ENCODE data around the gene CDK12.

Gene CDK12

GRCh38 chr17:39572121-39572520 is 110.8 kb downstream of the CDK12 start:
- no peak for DNase-seq (ENCODE audit: insufficient read length, low spot score)
- no peak for FAIRE-seq
- TF ChIP-seq POLR2A (IDR thresholded peaks at IDR 0.05; ENCODE audit: low read depth, low read length): no peak

DNA sequence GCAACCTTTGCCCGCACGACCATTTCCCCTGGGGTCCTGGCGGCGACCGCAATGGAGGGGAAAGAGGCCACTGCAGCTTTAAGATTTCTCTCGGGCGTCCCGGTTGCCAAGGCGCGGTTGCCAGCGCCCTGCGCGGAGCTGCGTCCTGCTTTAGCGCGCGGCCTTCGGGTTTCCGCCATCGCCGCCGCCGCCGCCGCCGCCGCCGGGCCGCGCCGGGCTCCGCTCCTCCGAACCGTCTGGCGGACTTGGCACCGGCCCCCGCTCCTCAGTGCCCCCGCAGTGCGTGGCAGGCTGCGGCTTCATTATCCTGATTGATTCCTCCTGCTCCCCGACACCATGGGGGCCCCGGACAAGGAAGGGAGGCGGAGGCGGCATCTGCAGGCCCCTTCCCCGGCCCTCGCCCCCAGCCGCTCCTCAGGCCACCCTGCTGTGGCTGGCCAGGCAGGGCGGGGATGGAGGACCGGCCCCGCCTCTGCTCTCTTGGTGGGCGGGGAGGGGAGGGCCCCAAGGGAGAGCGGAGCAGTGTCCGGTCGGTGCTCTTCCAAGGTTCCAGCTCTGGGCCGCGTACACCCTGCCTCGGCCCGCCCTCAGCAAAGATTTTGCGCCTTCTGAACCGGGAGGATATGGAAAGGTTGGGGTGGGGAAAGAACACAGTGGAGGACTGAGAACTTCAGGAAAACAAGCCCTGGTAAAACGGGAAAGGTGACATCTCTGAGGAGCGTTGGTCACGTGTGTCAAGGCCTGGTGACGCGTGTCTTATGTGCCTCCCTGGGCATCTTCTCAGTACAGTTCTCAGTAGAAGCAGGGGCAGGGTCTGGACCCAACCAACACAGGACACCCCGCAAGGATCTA is 112.4 kb downstream of the CDK12 start:
- no peak for FAIRE-seq
- DNase-seq (ENCODE audit: insufficient read length, low spot score): peak; percentile 95
- TF ChIP-seq POLR2A (IDR thresholded peaks at IDR 0.05; ENCODE audit: low read depth, low read length): peak; percentile 68; the same call in 1 of the 2 replicates

GRCh38 chr17:39576187-39576586 is 114.9 kb downstream of the CDK12 start:
- DNase-seq (ENCODE audit: insufficient read length, low spot score): no peak

GRCh38 chr17:39578272-39578671 is 117.0 kb downstream of the CDK12 start:
- no peak for DNase-seq (ENCODE audit: insufficient read length, low spot score)

More at GRCh38 chr17:39576187-39576586, 114.9 kb downstream of the CDK12 start:
- no peak for TF ChIP-seq POLR2A (IDR thresholded peaks at IDR 0.05; ENCODE audit: low read depth, low read length)
- FAIRE-seq: no peak

GRCh38 chr17:39579318-39580081 is 118.2 kb downstream of the CDK12 start:
- FAIRE-seq (no peak), DNase-seq (ENCODE audit: insufficient read length, low spot score) (no peak)
- TF ChIP-seq POLR2A (IDR thresholded peaks at IDR 0.05; ENCODE audit: low read depth, low read length): no peak

More at GRCh38 chr17:39578272-39578671, 117.0 kb downstream of the CDK12 start:
- no peak for FAIRE-seq
- no peak for TF ChIP-seq POLR2A (IDR thresholded peaks at IDR 0.05; ENCODE audit: low read depth, low read length)

DNA sequence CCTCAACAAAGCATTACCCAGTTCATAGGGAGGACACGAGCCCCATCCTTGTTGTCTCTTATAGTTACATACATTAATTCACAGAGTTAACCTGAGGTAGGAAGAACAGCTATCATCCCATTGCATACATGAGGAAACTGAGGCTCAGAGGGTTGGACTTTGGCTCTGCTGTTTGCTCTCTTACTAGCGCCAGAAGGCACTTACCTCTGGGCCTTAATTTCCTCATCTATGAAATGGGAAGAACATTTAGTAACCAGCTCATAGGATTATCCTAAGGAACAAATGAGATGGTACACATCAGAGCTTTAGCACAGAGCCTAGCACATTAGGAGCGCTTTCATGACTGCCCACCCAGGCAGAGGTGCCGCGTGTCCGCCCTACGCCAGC is 118.8 kb downstream of the CDK12 start:
- no peak for TF ChIP-seq POLR2A (IDR thresholded peaks at IDR 0.05; ENCODE audit: low read depth, low read length)
- DNase-seq (ENCODE audit: insufficient read length, low spot score) (no peak), FAIRE-seq (no peak)

DNA sequence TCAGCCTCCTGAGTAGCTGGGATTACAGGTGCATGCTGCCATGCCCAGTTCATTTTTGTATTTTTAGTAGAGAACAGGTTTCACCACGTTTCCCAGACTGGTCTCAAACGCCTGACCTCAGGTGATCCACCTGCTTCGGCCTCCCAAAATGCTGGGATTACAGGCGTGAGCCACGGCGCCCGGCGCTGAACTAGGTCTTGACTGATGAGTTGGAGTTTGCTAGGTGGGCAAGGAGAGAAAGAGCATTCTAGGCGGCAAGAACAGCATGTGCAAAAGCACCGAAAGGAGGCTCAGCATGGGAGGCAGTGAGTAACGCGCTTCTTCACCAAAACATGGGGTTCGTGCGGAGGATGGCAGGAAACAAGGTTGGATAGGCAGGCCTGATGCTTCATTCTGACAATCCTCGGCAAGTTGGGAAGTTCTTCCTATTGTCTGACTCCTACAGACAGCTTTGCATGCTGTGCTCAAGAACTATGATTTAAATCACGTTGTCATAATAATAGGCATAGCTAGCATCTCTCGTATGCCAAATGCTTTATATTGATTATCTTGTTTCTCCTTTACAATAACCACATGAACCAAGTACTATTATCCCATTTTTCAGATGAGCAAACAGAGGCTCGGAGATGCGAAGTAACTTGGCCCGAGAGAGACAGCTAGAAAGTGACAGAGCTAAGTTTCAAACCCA is 119.9 kb downstream of the CDK12 start:
- DNase-seq (ENCODE audit: insufficient read length, low spot score): no peak
- no peak for FAIRE-seq

GRCh38 chr17:39581759-39582085 is 120.4 kb downstream of the CDK12 start:
- DNase-seq (ENCODE audit: insufficient read length, low spot score): no peak
- FAIRE-seq: no peak
- TF ChIP-seq POLR2A (IDR thresholded peaks at IDR 0.05; ENCODE audit: low read depth, low read length): no peak

More for the DNA sequence above, 119.9 kb downstream of the CDK12 start:
- TF ChIP-seq POLR2A (IDR thresholded peaks at IDR 0.05; ENCODE audit: low read depth, low read length): no peak

GRCh38 chr17:39582658-39583057 is 121.4 kb downstream of the CDK12 start:
- DNase-seq (ENCODE audit: insufficient read length, low spot score) (no peak), FAIRE-seq (no peak)
- no peak for TF ChIP-seq POLR2A (IDR thresholded peaks at IDR 0.05; ENCODE audit: low read depth, low read length)

Measured in H54 (cell line).